ENCODE data around the gene C1orf74. TPM values are rescaled to one million over a fixed set of nuclear protein-coding genes. Genes with fewer than 3 reads are reported as not detected.
A peak's percentile ranks its signal among the peaks of the same experiment; 100 is the strongest.

C1orf74 gene
- 3.5 TPM for total RNA-seq

- peak; percentile 99 for DNase-seq (ENCODE audit: low spot score)
These were observed at the start of gene C1orf74 for GRCh38 chr1:209784265-209785169. C1orf74 (minus strand) TSS chr1:209784559; CDS start chr1:209783634, 925 bp downstream.

GRCh38 chr1:209831615-209832014, 47.3 kb upstream of the C1orf74 start:
- DNase-seq (ENCODE audit: low spot score), result no peak

GRCh38 chr1:209830722-209831121, 46.4 kb upstream of the C1orf74 start:
- no peak for DNase-seq (ENCODE audit: low spot score)

- DNase-seq (ENCODE audit: low spot score), result no peak
These were observed 45.4 kb upstream of the C1orf74 start for GRCh38 chr1:209829716-209830115.

- DNase-seq (ENCODE audit: low spot score), result peak; percentile 95
These were observed 43.3 kb upstream of the C1orf74 start, which contains the start of gene UTP25 for GRCh38 chr1:209827384-209828262. UTP25 (plus strand) TSS chr1:209827972; CDS start chr1:209828064, 92 bp downstream.

GRCh38 chr1:209825591-209826434, 41.5 kb upstream of the C1orf74 start:
- DNase-seq (ENCODE audit: low spot score), result no peak

- no peak for DNase-seq (ENCODE audit: low spot score)
These were observed 39.0 kb upstream of the C1orf74 start for GRCh38 chr1:209823143-209824041.

- DNase-seq (ENCODE audit: low spot score), result no peak
These were observed 38.3 kb upstream of the C1orf74 start for GRCh38 chr1:209822706-209823105.

GRCh38 chr1:209820986-209821385, 36.6 kb upstream of the C1orf74 start:
- DNase-seq (ENCODE audit: low spot score), result no peak

GRCh38 chr1:209819058-209819457, 34.7 kb upstream of the C1orf74 start:
- DNase-seq (ENCODE audit: low spot score), result no peak

GRCh38 chr1:209817691-209818090, 33.3 kb upstream of the C1orf74 start:
- DNase-seq (ENCODE audit: low spot score), result no peak

- no peak for DNase-seq (ENCODE audit: low spot score)
These were observed 32.6 kb upstream of the C1orf74 start for GRCh38 chr1:209816923-209817322.

- DNase-seq (ENCODE audit: low spot score), result peak; percentile 93
These were observed 31.6 kb upstream of the C1orf74 start for GRCh38 chr1:209815931-209816341.

- no peak for DNase-seq (ENCODE audit: low spot score)
These were observed 31.1 kb upstream of the C1orf74 start for GRCh38 chr1:209815490-209815889.

- DNase-seq (ENCODE audit: low spot score), result no peak
These were observed 29.5 kb upstream of the C1orf74 start for GRCh38 chr1:209813902-209814301.

GRCh38 chr1:209810783-209811182, 26.4 kb upstream of the C1orf74 start:
- DNase-seq (ENCODE audit: low spot score), result no peak

GRCh38 chr1:209809611-209810010, 25.3 kb upstream of the C1orf74 start:
- no peak for DNase-seq (ENCODE audit: low spot score)

GRCh38 chr1:209808059-209808581, 23.8 kb upstream of the C1orf74 start:
- peak; percentile 59 for DNase-seq (ENCODE audit: low spot score)

GRCh38 chr1:209807509-209807908, 23.1 kb upstream of the C1orf74 start:
- DNase-seq (ENCODE audit: low spot score), result no peak
